GM23338 (cell line): ENCODE measurements around the gene CDRT15L2. TPM values are rescaled to one million over a fixed set of nuclear protein-coding genes. Genes with fewer than 3 reads are reported as not detected.
"Not testable (repeated sequence)": the region's sequence is repeated elsewhere in the genome, so short reads cannot be mapped to it uniquely, and the experiment has no call there.

Experiments
- ATAC-seq: fragments of 200-7000 bp; cut with Tn5 transposase; 3 replicates; pipeline ENCODE4 v1.9.1; 2020
- DNase-seq: peaks from one replicate; pipeline ENCODE4 v3.0.0-alpha.2; 2015; ENCODE audit warnings: low spot score
- H2AFZ ChIP-seq: fragments of 200-600 bp; sonication (generic); 2 replicates; pipeline ENCODE4 v1.8.0; 2016; ENCODE audit warnings: antibody characterized with exemption, mild to moderate bottlenecking, moderate library complexity
- H3F3A ChIP-seq: fragments of 200-600 bp; sonication (generic); replicated peaks from 2 replicates; pipeline ENCODE4 v1.8.0; 2017; ENCODE audit warnings: antibody characterized with exemption, mixed run types, low read depth
- H3K27ac ChIP-seq: fragments of 200-600 bp; sonication (generic); 2 replicates; pipeline ENCODE4 v1.6.1; 2016; ENCODE audit warnings: low read depth
- H3K27me3 ChIP-seq: fragments of 200-600 bp; sonication (generic); 2 replicates; pipeline ENCODE4 v1.8.0; 2016; ENCODE audit warnings: mild to moderate bottlenecking, mixed run types, moderate library complexity; ENCODE audit not compliant: insufficient read depth
- H3K36me3 ChIP-seq: fragments of 200-600 bp; sonication (generic); 2 replicates; pipeline ENCODE4 v1.8.0; 2016; ENCODE audit warnings: mild to moderate bottlenecking; ENCODE audit not compliant: insufficient read depth
- H3K4me1 ChIP-seq: fragments of 200-600 bp; sonication (generic); 2 replicates; pipeline ENCODE4 v1.8.0; 2016; ENCODE audit warnings: mild to moderate bottlenecking, moderate library complexity; ENCODE audit not compliant: insufficient read depth
- H3K4me2 ChIP-seq: fragments of 200-600 bp; sonication (generic); 2 replicates; pipeline ENCODE4 v1.7.1; 2017; ENCODE audit warnings: mixed run types
- H3K4me3 ChIP-seq: fragments of 200-600 bp; sonication (generic); 2 replicates; pipeline ENCODE4 v1.6.1; 2016; ENCODE audit warnings: mixed run types
- H3K79me2 ChIP-seq: fragments of 200-600 bp; sonication (generic); replicated peaks from 2 replicates; pipeline ENCODE4 v1.8.0; 2017; ENCODE audit warnings: mild to moderate bottlenecking; ENCODE audit not compliant: insufficient read depth
- H3K9me2 ChIP-seq: fragments of 200-600 bp; sonication (generic); 2 replicates; pipeline ENCODE4 v1.8.0; 2017; ENCODE audit not compliant: insufficient read depth
- H4K20me1 ChIP-seq: fragments of 200-600 bp; sonication (generic); replicated peaks from 2 replicates; pipeline ENCODE4 v1.8.0; 2017; ENCODE audit warnings: mild to moderate bottlenecking; ENCODE audit not compliant: insufficient read depth
- H3K27ac Mint-ChIP-seq: 2 replicates; pipeline ENCODE4 v1.8.0; 2020; ENCODE audit warnings: inconsistent platforms, mild to moderate bottlenecking, moderate library complexity, mixed read lengths
- H3K27me3 Mint-ChIP-seq: 3 replicates; pipeline ENCODE4 v1.8.0; 2022; ENCODE audit warnings: low read depth, mild to moderate bottlenecking, moderate library complexity, mixed read lengths, inconsistent platforms; ENCODE audit not compliant: insufficient read depth, poor library complexity
- H3K36me3 Mint-ChIP-seq: 3 replicates; pipeline ENCODE4 v1.8.0; 2021; ENCODE audit warnings: low read depth, mild to moderate bottlenecking, inconsistent platforms, moderate library complexity, mixed read lengths
- H3K4me1 Mint-ChIP-seq: 3 replicates; pipeline ENCODE4 v1.8.0; 2020; ENCODE audit warnings: mild to moderate bottlenecking, inconsistent platforms, mixed read lengths
- H3K4me3 Mint-ChIP-seq: 3 replicates; pipeline ENCODE4 v1.8.0; 2021; ENCODE audit warnings: moderate library complexity, mild to moderate bottlenecking, inconsistent platforms, mixed read lengths
- H3K9me3 Mint-ChIP-seq: 3 replicates; pipeline ENCODE4 v1.8.0; 2020; ENCODE audit warnings: moderate library complexity, mild to moderate bottlenecking, inconsistent platforms, mixed read lengths
- CTCF ChIP-seq, 2 experiments: fragments of 200-600 bp in 1 of 2; sonication (generic) in 1 of 2; conservative IDR thresholded peaks; 2 replicates each; pipeline versions ENCODE4 v1.5.1 to v1.6.1; 2016 to 2017; ENCODE audit warnings: antibody characterized with exemption in 2 of 2, low read depth in 2 of 2, mild to moderate bottlenecking in 2 of 2, moderate library complexity in 1 of 2
- JUNB ChIP-seq: IDR thresholded peaks from one replicate; pipeline ENCODE4 v1.6.1; 2016; ENCODE audit warnings: antibody characterized with exemption; ENCODE audit not compliant: unreplicated experiment
- REST ChIP-seq: IDR thresholded peaks from one replicate; pipeline ENCODE4 v1.6.1; 2018; ENCODE audit warnings: antibody characterized with exemption; ENCODE audit not compliant: unreplicated experiment
- polyA plus RNA-seq: library from polyadenylated mRNA; unstranded; fragments of >200 nt; fragmentation: Nextera tagmentation; extraction: Ambion mirVana; gene quantifications from 2 replicates; pipeline ENCODE4 v1.2.1, GENCODE V29; 2016
- total RNA-seq: library from RNA; depleted of rRNA; stranded (reverse); fragments of >200 nt; shearing (Covaris generic); gene quantifications from 2 replicates; pipeline ENCODE4 v1.2.3, GENCODE V29; 2014

CDRT15L2 gene
- total and polyA plus RNA-seq, 2 experiments from 2014 or later: not detected

DNA sequence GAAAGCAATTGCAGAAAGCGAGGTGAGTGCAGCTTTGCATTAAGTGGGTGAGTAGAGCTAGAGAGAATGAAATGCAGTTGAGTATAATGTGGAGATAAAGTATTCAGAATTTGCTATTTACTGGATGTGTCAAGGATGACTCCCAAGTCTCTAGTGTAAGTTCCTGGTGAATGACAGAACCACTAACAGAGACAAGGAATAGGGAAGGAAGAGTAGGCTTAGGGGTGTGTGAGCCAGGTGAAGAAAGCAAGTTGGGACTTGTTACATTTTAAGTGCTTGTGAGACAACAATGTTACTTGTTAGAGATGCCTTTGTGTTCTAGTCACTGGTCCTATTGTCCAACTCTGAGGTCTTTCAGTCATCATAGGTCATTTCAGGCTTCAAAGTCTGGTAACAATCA lies 26.0 kb downstream of the CDRT15L2 start:
- not testable (repeated sequence) for H3K4me3 Mint-ChIP-seq, H3K4me1 Mint-ChIP-seq, H3K27me3 ChIP-seq, H3K36me3 Mint-ChIP-seq, H3K79me2 ChIP-seq, H3K4me1 ChIP-seq, H2AFZ ChIP-seq, ATAC-seq, H3K36me3 ChIP-seq, H3K9me3 Mint-ChIP-seq, DNase-seq, H3F3A ChIP-seq, H3K27ac Mint-ChIP-seq, H3K4me2 ChIP-seq, H3K4me3 ChIP-seq, H4K20me1 ChIP-seq, H3K27ac ChIP-seq, H3K9me2 ChIP-seq, H3K27me3 Mint-ChIP-seq

DNA sequence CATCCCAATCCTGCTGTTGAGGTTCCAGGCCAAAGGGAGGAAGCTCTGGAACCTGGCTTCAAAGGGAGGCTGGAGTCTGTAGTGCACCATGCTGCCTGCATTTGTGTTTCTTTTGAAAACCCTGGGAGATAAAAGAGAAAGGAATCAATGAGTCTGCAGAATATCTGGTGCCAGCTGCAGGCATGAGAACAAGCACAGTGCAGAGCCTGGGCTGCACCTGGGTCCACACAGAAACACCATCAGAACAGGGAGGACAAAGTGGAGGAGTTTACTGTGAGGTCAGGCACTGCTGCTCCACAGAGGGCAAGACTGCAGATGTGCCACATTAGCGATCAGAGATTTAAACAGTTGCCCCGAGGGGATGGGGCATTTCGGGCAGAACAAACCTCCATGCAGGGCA lies 30.0 kb downstream of the CDRT15L2 start:
- not testable (repeated sequence) for H3K4me3 ChIP-seq, H3K36me3 ChIP-seq, H3K4me1 Mint-ChIP-seq, H3K9me3 Mint-ChIP-seq, H3K27me3 ChIP-seq, H3K4me2 ChIP-seq, H2AFZ ChIP-seq, H3K4me1 ChIP-seq, H3K36me3 Mint-ChIP-seq, H3K9me2 ChIP-seq, H3K4me3 Mint-ChIP-seq, H4K20me1 ChIP-seq, H3K27me3 Mint-ChIP-seq, H3F3A ChIP-seq, H3K27ac ChIP-seq, H3K79me2 ChIP-seq, ATAC-seq, DNase-seq, H3K27ac Mint-ChIP-seq

DNA sequence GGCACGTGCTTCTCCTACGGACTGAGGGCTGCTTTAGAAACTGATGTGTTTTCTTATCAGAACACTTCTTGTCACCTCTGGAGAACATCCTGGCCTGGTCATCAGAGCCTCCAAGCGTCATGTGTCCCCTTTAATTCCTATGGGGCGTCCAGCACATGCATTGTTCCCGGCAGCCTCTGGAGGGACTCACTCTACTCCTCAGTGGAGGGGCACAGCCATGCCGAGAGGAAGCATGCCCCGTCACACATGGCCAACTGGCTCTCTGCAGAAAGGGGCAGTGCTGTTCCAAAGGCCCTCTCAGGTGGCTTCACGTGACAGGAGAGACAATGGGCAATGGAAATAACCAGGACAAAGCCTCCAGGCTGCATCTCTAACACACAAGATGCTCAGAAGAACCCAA lies 31.8 kb downstream of the CDRT15L2 start:
- no peaks in the 10 kb centered on the region for H4K20me1 ChIP-seq

More for the DNA sequence above, 31.8 kb downstream of the CDRT15L2 start:
- Histone ChIP-seq H2AFZ (no peak overlapping the region), H3K9me2 (no peaks in the 10 kb centered on the region), H3K27ac (no peak overlapping the region), H3F3A (no peaks in the 10 kb centered on the region), H3K4me2 (no peak overlapping the region), H3K27me3 (no peaks in the 10 kb centered on the region), H3K36me3 (no peaks in the 10 kb centered on the region), H3K79me2 (no peaks in the 10 kb centered on the region), H3K4me3 (no peak overlapping the region), H3K4me1 (no peaks in the 10 kb centered on the region)
- Mint-ChIP-seq H3K9me3 (no peaks in the 10 kb centered on the region), H3K4me3 (no peak overlapping the region), H3K36me3 (no peaks in the 10 kb centered on the region), H3K27me3 (peaks cover 9% of the 10 kb centered on the region), H3K27ac (no peak overlapping the region), H3K4me1 (no peaks in the 10 kb centered on the region)
- peak; percentile 19 to 20; a peak in 2 of 4 replicates for TF ChIP-seq CTCF (conservative IDR thresholded peaks at IDR 0.05; ENCODE audit: low read depth in 2 of 2)
- no peak for TF ChIP-seq JUNB
- TF ChIP-seq REST: no peak
- DNase-seq (peak; percentile 33), ATAC-seq (peak; percentile 48; the same call in 2 of the 3 replicates)
